GM13977 (cell line): Measurements from ENCODE around the gene RNPEPL1.

ENCODE experiments used
- DNase-seq: peaks from one replicate; pipeline ENCODE4 v3.0.0; 2012; ENCODE audit warnings: low spot score
- CTCF ChIP-seq: IDR thresholded peaks from 2 replicates; pipeline ENCODE4 v1.5.1; 2012; ENCODE audit warnings: mild to moderate bottlenecking, control low read depth; ENCODE audit not compliant: insufficient read depth; ENCODE audit errors: extremely low read depth, missing control alignments
- in situ Hi-C: fragments of 300-500 bp; cut with MboI; formaldehyde crosslinking; loops from one replicate; pipeline ENCODE4 v1.12.0; 2022; ENCODE audit warnings: low sequenced_read_pairs, low pct_unique_long_range_greater_than_20kb, mixed read lengths, inconsistent platforms; ENCODE audit not compliant: unreplicated experiment

The RNPEPL1 gene

GRCh38 chr2:240584486-240585031 lies 16.3 kb downstream of the RNPEPL1 start:
- peak; percentile 84 for DNase-seq
- in situ Hi-C loops = no loop called here
- no peak for TF ChIP-seq CTCF

GRCh38 chr2:240585101-240585500 lies 16.8 kb downstream of the RNPEPL1 start:
- peak; percentile 56 for DNase-seq
- no peak for TF ChIP-seq CTCF

GRCh38 chr2:240585681-240586197 lies 17.5 kb downstream of the RNPEPL1 start:
- in situ Hi-C loops = no loop called here
- TF ChIP-seq CTCF = no peak
- DNase-seq = no peak

More at GRCh38 chr2:240585101-240585500, 16.8 kb downstream of the RNPEPL1 start:
- in situ Hi-C loops = no loop called here

GRCh38 chr2:240586198-240586918 lies 18.1 kb downstream of the RNPEPL1 start, which contains the start of gene CAPN10:
Gene CAPN10, plus strand, starts transcription at chr2:240586734. Its CDS starts 178 bp downstream, at chr2:240586912.
- no peak for TF ChIP-seq CTCF
- in situ Hi-C loops = no loop called here

GRCh38 chr2:240586919-240587800 lies 18.9 kb downstream of the RNPEPL1 start:
- DNase-seq = peak; percentile 73
- TF ChIP-seq CTCF = no peak
- in situ Hi-C loops = no loop called here

More at GRCh38 chr2:240586198-240586918, 18.1 kb downstream of the RNPEPL1 start, which contains the start of gene CAPN10:
- peak; percentile 97 for DNase-seq

GRCh38 chr2:240588006-240588655 lies 19.8 kb downstream of the RNPEPL1 start:
- no peak for DNase-seq
- in situ Hi-C loops = no loop called here
- no peak for TF ChIP-seq CTCF
